ENCODE data around the gene CTSF. TPM values are rescaled to one million over a fixed set of nuclear protein-coding genes. Genes with fewer than 3 reads are reported as not detected.

The CTSF gene
- total RNA-seq, 2 donors from 2014 or later = 5.0 to 18.6 TPM

- Mint-ChIP-seq H3K9me3 (no peaks in the 10 kb centered on the region), H3K27ac (no peak overlapping the region), H3K4me1 (no peaks in the 10 kb centered on the region), H3K4me3 (no peak overlapping the region), H3K27me3 (ENCODE audit: insufficient read depth) (peaks cover 13% of the 10 kb centered on the region), H3K36me3 (ENCODE audit: low read depth) (no peaks in the 10 kb centered on the region)
- Histone ChIP-seq H3K27me3 (ENCODE audit: control insufficient read depth, insufficient read depth, low read length, poor library complexity, severe bottlenecking) (no peaks in the 10 kb centered on the region), H3K9me3 (ENCODE audit: control insufficient read depth, low read length) (no peaks in the 10 kb centered on the region), H3K9ac (ENCODE audit: extremely low read depth, low read length, poor library complexity, severe bottlenecking) (no peak overlapping the region), H3K36me3 (ENCODE audit: control insufficient read depth, insufficient read depth, low read length) (no peaks in the 10 kb centered on the region), H3K4me3 (ENCODE audit: low read length) (no peak overlapping the region), H3K27ac (ENCODE audit: low read depth, low read length) (no peak overlapping the region), H3K4me1 (ENCODE audit: control insufficient read depth, insufficient read depth, low read length) (no peaks in the 10 kb centered on the region)
- 72 to 82% methylated on average over 3 of the region's 3 CpGs for WGBS, 2 experiments (ENCODE audit: insufficient coverage in 1 of 2, insufficient read length in 1 of 2)
- no peak for TF ChIP-seq CTCF (conservative IDR thresholded peaks at IDR 0.05)
- DNase-seq = no peak
These were observed 13.0 kb downstream of the CTSF start for GRCh38 chr11:66555416-66555815.

DNA sequence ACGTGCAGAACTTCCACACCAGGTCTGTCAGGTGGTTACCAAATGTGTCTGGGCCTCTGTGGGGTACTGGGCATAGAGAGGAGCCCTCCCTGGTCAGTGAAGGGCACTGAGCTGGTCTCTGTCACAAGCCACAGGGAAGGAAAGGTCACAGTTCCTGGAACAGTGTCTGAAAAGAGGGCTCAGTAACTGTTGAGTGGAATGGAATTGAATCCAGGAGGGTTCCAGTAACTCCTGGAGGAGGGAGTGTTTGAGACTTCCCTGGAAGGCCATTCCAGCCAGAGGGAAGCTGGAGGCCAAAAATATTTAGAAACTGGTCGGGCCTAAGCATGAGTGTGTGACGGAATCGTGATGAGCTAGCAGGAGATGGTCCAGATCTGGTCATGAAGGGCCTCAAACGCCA is 13.8 kb downstream of the CTSF start:
- DNase-seq = no peak
- Mint-ChIP-seq H3K4me1 (no peaks in the 10 kb centered on the region), H3K36me3 (ENCODE audit: low read depth) (no peaks in the 10 kb centered on the region), H3K9me3 (no peaks in the 10 kb centered on the region), H3K4me3 (no peak overlapping the region), H3K27ac (peak overlapping the region; percentile 31), H3K27me3 (ENCODE audit: insufficient read depth) (peaks cover 11% of the 10 kb centered on the region)
- Histone ChIP-seq H3K9ac (ENCODE audit: extremely low read depth, low read length, poor library complexity, severe bottlenecking) (no peak overlapping the region), H3K9me3 (ENCODE audit: control insufficient read depth, low read length) (no peaks in the 10 kb centered on the region), H3K4me1 (ENCODE audit: control insufficient read depth, insufficient read depth, low read length) (no peaks in the 10 kb centered on the region), H3K36me3 (ENCODE audit: control insufficient read depth, insufficient read depth, low read length) (no peaks in the 10 kb centered on the region), H3K27me3 (ENCODE audit: control insufficient read depth, insufficient read depth, low read length, poor library complexity, severe bottlenecking) (no peaks in the 10 kb centered on the region), H3K4me3 (ENCODE audit: low read length) (no peak overlapping the region), H3K27ac (ENCODE audit: low read depth, low read length) (no peak overlapping the region)
- 91 to 97% methylated on average over 5 of the region's 5 CpGs for WGBS, 2 experiments (ENCODE audit: insufficient coverage in 1 of 2, insufficient read length in 1 of 2)
- TF ChIP-seq CTCF (conservative IDR thresholded peaks at IDR 0.05) = no peak

DNA sequence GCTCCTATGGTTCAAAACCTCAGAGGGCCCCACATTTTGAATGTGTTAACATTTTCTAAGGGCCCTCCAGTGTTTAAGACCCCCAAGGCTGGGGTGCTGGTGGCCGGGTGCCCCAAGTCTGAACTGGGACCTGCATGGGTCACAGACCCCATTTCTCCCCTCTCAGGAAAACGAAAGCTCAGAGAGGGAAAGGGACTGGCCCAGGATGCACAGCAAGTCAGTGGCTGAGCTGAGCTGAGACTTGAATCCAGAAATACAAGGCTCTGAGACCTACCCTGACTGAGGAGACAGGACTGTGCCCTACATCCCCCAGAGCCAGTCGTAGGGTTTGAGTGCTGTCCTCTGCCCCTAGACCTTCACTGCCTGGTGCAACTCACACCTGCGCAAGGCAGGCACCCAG is 17.5 kb downstream of the CTSF start:
- Histone ChIP-seq H3K36me3 (ENCODE audit: control insufficient read depth, insufficient read depth, low read length) (no peaks in the 10 kb centered on the region), H3K9ac (ENCODE audit: extremely low read depth, low read length, poor library complexity, severe bottlenecking) (no peak overlapping the region), H3K4me1 (ENCODE audit: control insufficient read depth, insufficient read depth, low read length) (no peaks in the 10 kb centered on the region), H3K9me3 (ENCODE audit: control insufficient read depth, low read length) (no peaks in the 10 kb centered on the region), H3K27me3 (ENCODE audit: control insufficient read depth, insufficient read depth, low read length, poor library complexity, severe bottlenecking) (no peaks in the 10 kb centered on the region), H3K4me3 (ENCODE audit: low read length) (no peak overlapping the region), H3K27ac (ENCODE audit: low read depth, low read length) (no peak overlapping the region)
- Mint-ChIP-seq H3K27me3 (ENCODE audit: insufficient read depth) (peaks cover 1% of the 10 kb centered on the region), H3K27ac (no peak overlapping the region), H3K9me3 (no peaks in the 10 kb centered on the region), H3K36me3 (ENCODE audit: low read depth) (no peaks in the 10 kb centered on the region), H3K4me3 (no peak overlapping the region), H3K4me1 (peaks cover 8% of the 10 kb centered on the region)
- WGBS, 2 experiments (ENCODE audit: insufficient coverage in 1 of 2, insufficient read length in 1 of 2) = 89 to 100% methylated on average over 2 to 4 of the region's 4 CpGs
- TF ChIP-seq CTCF (conservative IDR thresholded peaks at IDR 0.05) = no peak
- no peak for DNase-seq
